DND-41 (cell line): Measurements from ENCODE around the gene KCNK16.

Experiments
- ATAC-seq: fragments of 200-7000 bp; cut with Tn5 transposase; 3 replicates; pipeline ENCODE4 v1.9.1; 2021; ENCODE audit warnings: low read depth; ENCODE audit not compliant: insufficient read depth
- DNase-seq: peaks from one replicate; pipeline ENCODE4 v3.0.0-alpha.2; 2020
- H2AFZ ChIP-seq: 2 replicates; pipeline ENCODE4 v1.6.0; 2012; ENCODE audit warnings: low read depth, low read length
- H3K27ac ChIP-seq: 2 replicates; pipeline ENCODE4 v1.5.1; 2012; ENCODE audit warnings: low read length, inconsistent platforms
- H3K27me3 ChIP-seq: fragments of 200-600 bp; sonication (generic); 2 replicates; pipeline ENCODE4 v1.6.0; 2012; ENCODE audit warnings: low read length, mild to moderate bottlenecking, inconsistent platforms; ENCODE audit not compliant: insufficient read depth, poor library complexity
- H3K36me3 ChIP-seq: 2 replicates; pipeline ENCODE4 v1.5.1; 2012; ENCODE audit warnings: low read length, inconsistent platforms; ENCODE audit not compliant: insufficient read depth
- H3K4me1 ChIP-seq: 2 replicates; pipeline ENCODE4 v1.5.1; 2012; ENCODE audit warnings: mild to moderate bottlenecking, low read length; ENCODE audit not compliant: insufficient read depth
- H3K4me2 ChIP-seq: 2 replicates; pipeline ENCODE4 v1.6.0; 2012; ENCODE audit warnings: mild to moderate bottlenecking, moderate library complexity, low read length, inconsistent platforms; ENCODE audit not compliant: insufficient read depth
- H3K4me3 ChIP-seq, 2 experiments: fragments of 200-600 bp in 1 of 2; shearing (Covaris generic) in 1 of 2; 2 replicates each; pipeline ENCODE4 v1.5.1; 2012 to 2016; ENCODE audit warnings: inconsistent platforms in 2 of 2, low read length in 2 of 2, mild to moderate bottlenecking in 2 of 2, low read depth in 1 of 2, moderate library complexity in 1 of 2
- H3K79me2 ChIP-seq: 2 replicates; pipeline ENCODE4 v1.6.0; 2012; ENCODE audit warnings: low read length, inconsistent platforms; ENCODE audit not compliant: insufficient read depth
- H3K9ac ChIP-seq: 2 replicates; pipeline ENCODE4 v1.6.0; 2012; ENCODE audit warnings: low read depth, mild to moderate bottlenecking, inconsistent platforms, low read length, moderate library complexity
- H3K9me3 ChIP-seq: 2 replicates; pipeline ENCODE4 v1.5.1; 2012; ENCODE audit warnings: low read length, moderate library complexity, mild to moderate bottlenecking, inconsistent platforms; ENCODE audit not compliant: insufficient read depth, severe bottlenecking
- H4K20me1 ChIP-seq: 2 replicates; pipeline ENCODE4 v1.6.0; 2012; ENCODE audit warnings: low read length; ENCODE audit not compliant: insufficient read depth
- EZH2 ChIP-seq: IDR thresholded peaks from 3 replicates; pipeline ENCODE4 v1.6.1; 2012; ENCODE audit warnings: borderline replicate concordance, low read depth, mild to moderate bottlenecking, moderate library complexity, low read length, inconsistent platforms; ENCODE audit not compliant: severe bottlenecking
- TF ChIP-seq, protein P1 (sequence below): IDR thresholded peaks from 2 replicates; pipeline ENCODE4 v1.5.1; 2012; ENCODE audit warnings: borderline replicate concordance, low read length, moderate library complexity, mild to moderate bottlenecking; ENCODE audit not compliant: poor library complexity, severe bottlenecking; ENCODE audit errors: extremely low read depth

KCNK16 gene

DNA sequence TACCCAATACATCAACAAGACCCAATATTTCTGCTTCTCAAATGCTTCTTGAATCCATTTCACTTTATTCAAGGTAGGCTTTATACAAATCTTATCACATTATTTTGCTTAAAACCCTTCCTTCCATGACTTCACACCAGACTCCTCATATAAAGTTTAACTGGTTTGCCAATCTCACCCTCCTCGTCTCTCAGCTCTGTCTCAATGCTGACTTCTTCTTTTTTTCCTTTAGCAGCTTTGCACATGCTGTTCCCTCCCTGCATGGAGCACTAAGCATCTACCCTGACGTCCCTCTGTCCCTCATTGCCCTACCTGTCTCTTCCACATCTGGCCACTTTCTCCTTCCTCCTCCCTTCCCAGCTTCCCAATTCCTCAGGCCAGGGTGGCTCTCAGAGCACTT is 39.7 kb downstream of the KCNK16 start:
- no peak for DNase-seq
- no peak overlapping the region for H3K4me3 ChIP-seq
- no peaks in the 10 kb centered on the region for H3K27me3 ChIP-seq
- no peaks in the 10 kb centered on the region; the same call in 1 of the 2 replicates for H4K20me1 ChIP-seq
- H3K36me3 ChIP-seq, result no peaks in the 10 kb centered on the region
- H3K4me1 ChIP-seq, result no peaks in the 10 kb centered on the region
- H3K9me3 ChIP-seq, result no peaks in the 10 kb centered on the region
- H2AFZ ChIP-seq, result no peak overlapping the region
- no peak overlapping the region for H3K9ac ChIP-seq
- ATAC-seq, result no peak
- H3K79me2 ChIP-seq, result no peaks in the 10 kb centered on the region
- no peak overlapping the region for H3K27ac ChIP-seq
- H3K4me2 ChIP-seq, result no peak overlapping the region
- TF ChIP-seq EZH2, result no peak
- TF ChIP-seq, protein P1, sequence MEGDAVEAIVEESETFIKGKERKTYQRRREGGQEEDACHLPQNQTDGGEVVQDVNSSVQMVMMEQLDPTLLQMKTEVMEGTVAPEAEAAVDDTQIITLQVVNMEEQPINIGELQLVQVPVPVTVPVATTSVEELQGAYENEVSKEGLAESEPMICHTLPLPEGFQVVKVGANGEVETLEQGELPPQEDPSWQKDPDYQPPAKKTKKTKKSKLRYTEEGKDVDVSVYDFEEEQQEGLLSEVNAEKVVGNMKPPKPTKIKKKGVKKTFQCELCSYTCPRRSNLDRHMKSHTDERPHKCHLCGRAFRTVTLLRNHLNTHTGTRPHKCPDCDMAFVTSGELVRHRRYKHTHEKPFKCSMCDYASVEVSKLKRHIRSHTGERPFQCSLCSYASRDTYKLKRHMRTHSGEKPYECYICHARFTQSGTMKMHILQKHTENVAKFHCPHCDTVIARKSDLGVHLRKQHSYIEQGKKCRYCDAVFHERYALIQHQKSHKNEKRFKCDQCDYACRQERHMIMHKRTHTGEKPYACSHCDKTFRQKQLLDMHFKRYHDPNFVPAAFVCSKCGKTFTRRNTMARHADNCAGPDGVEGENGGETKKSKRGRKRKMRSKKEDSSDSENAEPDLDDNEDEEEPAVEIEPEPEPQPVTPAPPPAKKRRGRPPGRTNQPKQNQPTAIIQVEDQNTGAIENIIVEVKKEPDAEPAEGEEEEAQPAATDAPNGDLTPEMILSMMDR, result no peak

DNA sequence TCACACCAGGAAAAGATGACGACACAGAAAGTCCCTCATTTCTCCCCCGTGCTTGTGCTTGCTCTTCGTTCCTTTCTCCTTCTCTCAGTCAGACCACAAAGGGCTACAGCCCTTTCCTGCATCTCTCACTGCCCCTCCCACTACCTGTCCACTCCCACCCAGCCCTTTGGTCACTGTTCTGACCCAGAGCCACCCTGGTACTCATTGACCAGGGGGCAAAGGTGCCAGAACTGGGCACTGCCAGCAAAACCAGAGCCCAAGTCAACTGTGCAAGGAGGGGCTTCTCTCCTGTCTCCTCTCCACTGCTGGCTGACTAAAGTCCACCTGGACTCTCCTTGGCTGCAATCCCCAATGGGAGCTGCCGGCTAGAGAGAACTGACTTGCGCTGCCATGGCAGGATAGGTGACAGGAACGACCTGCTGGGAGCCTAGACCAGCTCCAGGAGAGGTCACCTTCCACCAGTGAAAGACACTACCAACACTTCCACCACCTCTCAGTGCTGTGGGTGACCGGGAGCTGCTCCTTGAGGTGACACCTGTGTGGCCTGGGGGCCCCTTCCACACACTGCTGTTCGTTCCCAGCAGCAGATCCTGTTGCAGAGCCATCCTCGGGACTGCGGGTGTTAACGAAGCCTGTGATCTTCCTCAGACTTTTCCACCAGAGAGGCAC is 41.1 kb downstream of the KCNK16 start:
- DNase-seq, result no peak
- ATAC-seq, result no peak
- no peaks in the 10 kb centered on the region for H3K79me2 ChIP-seq
- peaks cover 3% of the 10 kb centered on the region for H3K27me3 ChIP-seq
- no peak overlapping the region for H3K4me2 ChIP-seq
- no peaks in the 10 kb centered on the region for H3K36me3 ChIP-seq
- no peaks in the 10 kb centered on the region for H3K4me1 ChIP-seq
- H3K4me3 ChIP-seq, result no peak overlapping the region
- H4K20me1 ChIP-seq, result no peaks in the 10 kb centered on the region; the same call in 1 of the 2 replicates
- H3K9ac ChIP-seq, result no peak overlapping the region
- no peaks in the 10 kb centered on the region for H3K9me3 ChIP-seq
- no peak overlapping the region for H2AFZ ChIP-seq
- TF ChIP-seq, protein P1, result no peak
- TF ChIP-seq EZH2, result no peak
- no peak overlapping the region for H3K27ac ChIP-seq

DNA sequence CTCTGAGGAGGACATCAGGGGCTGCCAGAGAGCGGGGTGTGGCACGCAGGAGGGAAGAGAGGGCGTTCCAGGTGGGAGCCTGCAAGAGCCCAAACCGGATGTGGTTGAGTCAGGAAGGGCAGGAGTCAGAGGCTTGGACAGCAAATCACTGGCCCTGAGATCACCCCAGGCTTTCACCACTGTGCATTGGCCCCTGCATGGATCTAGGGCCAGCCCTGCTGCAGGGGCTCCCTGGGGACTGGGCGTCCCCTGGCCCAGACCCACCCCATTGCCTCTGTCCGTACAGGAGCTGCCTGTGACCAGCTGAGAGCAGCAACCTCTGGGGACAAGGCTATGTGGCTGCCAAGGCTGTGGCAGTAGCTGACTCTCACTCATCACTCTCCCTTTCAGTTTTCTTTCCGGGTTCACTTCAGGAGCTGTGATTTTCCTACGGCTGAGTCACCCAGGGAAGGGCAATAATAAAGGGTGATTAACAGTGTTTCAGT is 42.2 kb downstream of the KCNK16 start:
- no peak overlapping the region for H3K9ac ChIP-seq
- H3K36me3 ChIP-seq, result no peaks in the 10 kb centered on the region
- H4K20me1 ChIP-seq, result no peaks in the 10 kb centered on the region; the same call in 1 of the 2 replicates
- H3K27me3 ChIP-seq, result peaks cover 3% of the 10 kb centered on the region
- DNase-seq (no peak), ATAC-seq (no peak)
- no peak overlapping the region for H3K4me2 ChIP-seq
- no peak overlapping the region for H2AFZ ChIP-seq
- H3K9me3 ChIP-seq, result no peaks in the 10 kb centered on the region
- no peak for TF ChIP-seq EZH2
- TF ChIP-seq, protein P1, result no peak
- H3K4me3 ChIP-seq, result no peak overlapping the region
- H3K27ac ChIP-seq, result no peak overlapping the region
- no peaks in the 10 kb centered on the region for H3K4me1 ChIP-seq
- no peaks in the 10 kb centered on the region for H3K79me2 ChIP-seq
